Stimulated activated CD4-positive, alpha-beta T cell treated with anti-CD3 and anti-CD28 coated beads, Interleukin-15, amount 100 ng/mL, for 1 hour (primary cell): ENCODE data around the gene HOXB5.

ENCODE experiments used
- DNase-seq, 2 donors: peaks; one replicate each; pipeline ENCODE4 v3.0.0-alpha.2; 2020; ENCODE audit warnings: low read depth in 1 of 2, low spot score in 1 of 2

HOXB5 gene

DNA sequence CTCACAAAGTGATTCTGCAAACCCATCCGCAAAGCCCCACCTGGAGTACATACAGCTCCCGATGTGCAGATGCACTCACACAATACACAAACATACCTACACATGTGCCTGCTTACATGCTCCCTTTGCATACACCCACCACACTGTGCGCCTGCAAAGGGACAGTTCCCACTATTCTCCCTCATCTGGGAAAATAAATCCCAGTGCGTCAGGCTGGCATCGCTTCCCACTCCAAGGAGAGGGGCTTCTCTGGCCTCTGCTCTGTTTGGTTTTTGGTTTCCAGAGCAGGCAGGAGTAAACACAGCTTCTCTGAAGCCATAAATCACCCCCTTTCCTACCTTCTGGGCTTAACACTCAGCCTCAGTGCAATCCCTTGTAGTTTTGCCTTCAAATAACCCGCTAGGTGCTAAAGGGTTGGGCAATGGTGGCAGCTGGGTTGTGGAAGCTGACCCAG is 30.2 kb downstream of the HOXB5 start:
- no peak for DNase-seq

GRCh38 chr17:48562934-48563333 is 30.6 kb downstream of the HOXB5 start:
- no peak for DNase-seq

DNA sequence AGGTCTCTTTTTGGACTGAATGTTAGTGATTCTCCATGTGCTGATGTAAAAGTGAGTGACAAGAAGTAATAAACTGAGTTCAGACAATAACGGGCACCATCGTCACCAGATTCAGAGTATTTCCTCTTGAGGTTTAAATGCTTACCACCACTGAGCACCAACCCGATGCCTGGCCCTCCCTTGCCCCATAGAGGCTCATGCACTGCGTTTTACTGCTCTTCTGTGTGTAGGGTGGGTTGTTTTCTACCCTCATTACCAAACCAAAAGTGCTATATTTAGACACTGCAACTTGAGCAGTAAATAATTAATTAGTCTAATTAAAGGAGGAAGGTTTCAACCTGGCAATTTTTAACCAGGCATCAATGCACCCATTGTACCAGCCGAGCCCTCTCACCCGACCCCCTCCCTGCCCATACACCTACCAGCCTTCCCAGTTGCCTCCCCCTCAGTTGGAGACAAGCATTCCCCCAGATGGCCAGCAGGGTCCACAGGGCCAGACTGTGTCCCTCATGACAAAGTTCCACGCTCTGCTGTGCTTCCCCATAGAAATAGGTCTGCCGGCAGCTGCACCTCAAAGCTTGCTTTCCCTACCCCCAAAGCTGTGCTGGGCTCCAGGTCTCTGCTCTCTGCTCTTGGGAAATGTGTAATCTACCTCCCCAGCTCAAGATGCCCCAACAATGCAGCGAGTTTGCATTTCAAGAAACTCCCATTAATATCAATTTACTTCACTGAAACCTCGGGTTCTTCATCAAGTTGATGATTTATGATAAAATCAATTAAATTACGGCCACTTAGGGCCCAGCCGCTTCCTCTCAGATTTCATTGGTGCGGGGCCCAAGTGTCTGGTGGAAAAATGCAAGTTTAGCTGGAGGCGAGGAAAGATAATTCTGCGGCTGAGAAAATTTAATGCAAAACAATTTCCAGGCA is 31.4 kb downstream of the HOXB5 start:
- DNase-seq = no peak

- DNase-seq = no peak
Observed at GRCh38 chr17:48559840-48560817, 33.5 kb downstream of the HOXB5 start.

DNA sequence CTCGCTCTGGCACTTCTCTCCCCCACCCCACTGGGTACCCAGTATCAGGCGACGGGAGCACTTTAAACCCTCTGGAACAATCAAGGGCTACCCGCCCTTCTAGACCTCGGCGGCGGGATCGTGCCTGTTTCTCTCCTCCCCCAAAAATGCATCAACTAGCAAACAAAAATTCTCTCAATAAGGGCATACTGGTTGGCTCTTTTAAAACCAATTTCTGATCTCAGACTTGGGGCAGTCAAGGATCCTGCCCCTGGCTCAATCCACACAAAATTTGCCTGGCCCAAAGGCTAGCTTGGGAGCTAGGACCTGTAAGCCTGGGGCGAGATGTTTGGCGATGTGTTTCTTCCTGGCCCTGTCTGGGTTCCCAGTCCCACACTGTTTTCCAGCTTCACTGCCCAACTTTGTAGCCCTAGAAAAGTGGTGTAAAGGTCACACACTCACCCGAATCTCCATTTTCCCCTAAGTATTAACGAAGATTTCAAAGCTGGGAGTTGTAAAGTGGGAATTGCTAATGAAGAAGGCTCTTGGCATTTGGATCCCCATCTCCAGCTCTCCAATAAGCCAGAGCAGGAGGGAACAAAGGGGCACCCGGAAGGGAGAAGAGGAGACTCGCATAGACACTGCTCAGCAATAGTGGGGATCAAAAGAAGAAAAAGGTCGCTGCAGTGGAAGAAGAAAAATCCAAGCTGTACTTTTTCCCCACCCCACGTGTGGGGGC is 34.3 kb downstream of the HOXB5 start:
- DNase-seq = no peak

DNA sequence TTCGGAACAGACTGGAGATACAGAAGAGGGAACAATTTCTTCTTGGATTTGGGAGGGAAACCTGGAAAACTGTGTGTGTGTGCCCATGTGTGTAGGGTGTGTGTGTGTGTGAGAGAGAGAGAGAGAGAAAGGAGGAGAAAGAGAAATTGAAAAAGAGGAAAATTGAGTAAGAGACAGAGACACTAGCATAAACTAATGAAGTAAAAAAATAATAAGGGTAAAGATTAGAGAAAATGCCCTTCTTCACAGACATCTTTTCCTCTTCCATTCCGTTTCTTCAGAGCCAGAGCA is 34.8 kb downstream of the HOXB5 start:
- no peak for DNase-seq

DNA sequence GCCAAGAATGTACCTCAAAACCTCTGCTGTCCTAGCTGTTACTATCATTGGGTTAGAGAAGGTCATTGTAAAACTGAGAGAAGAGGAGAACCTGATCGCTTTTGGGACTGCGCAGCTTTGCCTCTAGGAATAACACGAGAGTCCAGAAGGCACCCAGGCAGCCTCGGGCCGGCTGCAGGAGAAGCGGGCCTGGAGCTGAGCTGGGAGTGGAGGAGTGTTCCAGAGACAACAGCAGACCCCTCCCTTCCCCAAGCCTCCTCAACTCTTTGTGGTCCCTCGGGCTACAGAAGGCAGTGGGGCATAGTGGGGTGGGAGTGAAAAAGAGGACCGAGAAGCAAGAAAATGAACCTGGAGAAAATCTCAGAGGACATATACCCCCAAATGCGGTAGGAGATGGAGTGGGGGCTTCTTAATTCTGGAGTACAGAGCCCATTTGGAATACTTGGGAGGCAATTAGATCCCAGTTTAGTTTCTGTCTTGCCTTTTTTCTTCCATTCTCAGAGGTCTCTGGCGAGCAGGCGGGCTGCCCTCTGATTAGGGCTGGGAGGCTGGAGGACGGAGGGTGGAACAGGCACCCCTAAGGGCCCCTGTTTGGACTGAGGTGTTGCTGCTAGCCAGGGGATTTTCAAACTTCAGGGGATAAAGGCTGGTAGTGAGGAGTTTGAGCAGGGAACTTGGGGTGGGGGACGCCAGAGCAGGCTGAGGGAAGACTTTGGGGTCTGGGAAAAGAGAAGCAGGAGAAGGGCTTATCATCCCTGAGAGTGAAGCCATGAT is 35.3 kb downstream of the HOXB5 start:
- DNase-seq = no peak

DNA sequence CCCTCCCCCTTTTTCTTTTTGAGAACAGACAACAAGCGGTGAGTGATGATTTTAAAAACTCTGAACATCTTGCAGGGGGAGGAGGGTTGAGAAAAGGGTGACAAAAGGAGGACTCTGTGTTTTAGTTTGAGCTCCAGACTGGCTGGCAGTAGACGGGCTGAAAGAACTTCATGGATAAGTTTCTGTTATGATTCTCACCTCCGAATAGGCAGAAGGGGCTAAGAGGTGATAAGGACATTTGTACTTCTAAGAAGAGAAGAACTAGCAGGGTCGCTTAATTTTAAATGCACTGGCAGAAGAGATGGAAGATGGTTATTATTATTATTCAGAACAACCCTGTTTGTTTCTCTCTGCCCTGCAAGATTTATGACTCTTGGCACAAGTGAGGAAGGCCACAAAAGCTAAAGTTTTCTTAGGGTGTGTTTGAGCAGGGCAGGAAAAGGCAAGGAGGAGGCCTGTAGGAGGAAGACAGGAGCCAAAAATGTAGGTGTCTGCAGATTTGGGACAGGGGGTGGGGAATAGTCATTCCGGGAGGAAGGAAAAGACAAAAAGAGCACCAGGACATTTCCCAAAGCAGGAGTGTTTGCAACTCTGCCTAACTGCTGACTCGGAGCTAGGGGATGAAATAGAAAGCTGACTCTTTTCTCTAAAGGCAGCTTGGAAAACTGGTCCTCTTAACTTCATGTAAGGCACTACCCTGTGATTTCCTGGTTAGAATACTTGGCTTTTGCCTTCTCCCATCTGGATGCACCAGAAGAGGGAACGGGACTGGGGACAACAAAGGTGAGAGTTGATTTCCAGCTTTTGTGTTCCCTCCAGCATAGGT is 36.8 kb downstream of the HOXB5 start:
- DNase-seq = no peak

GRCh38 chr17:48556229-48556575 is 37.4 kb downstream of the HOXB5 start:
- DNase-seq = no peak

DNA sequence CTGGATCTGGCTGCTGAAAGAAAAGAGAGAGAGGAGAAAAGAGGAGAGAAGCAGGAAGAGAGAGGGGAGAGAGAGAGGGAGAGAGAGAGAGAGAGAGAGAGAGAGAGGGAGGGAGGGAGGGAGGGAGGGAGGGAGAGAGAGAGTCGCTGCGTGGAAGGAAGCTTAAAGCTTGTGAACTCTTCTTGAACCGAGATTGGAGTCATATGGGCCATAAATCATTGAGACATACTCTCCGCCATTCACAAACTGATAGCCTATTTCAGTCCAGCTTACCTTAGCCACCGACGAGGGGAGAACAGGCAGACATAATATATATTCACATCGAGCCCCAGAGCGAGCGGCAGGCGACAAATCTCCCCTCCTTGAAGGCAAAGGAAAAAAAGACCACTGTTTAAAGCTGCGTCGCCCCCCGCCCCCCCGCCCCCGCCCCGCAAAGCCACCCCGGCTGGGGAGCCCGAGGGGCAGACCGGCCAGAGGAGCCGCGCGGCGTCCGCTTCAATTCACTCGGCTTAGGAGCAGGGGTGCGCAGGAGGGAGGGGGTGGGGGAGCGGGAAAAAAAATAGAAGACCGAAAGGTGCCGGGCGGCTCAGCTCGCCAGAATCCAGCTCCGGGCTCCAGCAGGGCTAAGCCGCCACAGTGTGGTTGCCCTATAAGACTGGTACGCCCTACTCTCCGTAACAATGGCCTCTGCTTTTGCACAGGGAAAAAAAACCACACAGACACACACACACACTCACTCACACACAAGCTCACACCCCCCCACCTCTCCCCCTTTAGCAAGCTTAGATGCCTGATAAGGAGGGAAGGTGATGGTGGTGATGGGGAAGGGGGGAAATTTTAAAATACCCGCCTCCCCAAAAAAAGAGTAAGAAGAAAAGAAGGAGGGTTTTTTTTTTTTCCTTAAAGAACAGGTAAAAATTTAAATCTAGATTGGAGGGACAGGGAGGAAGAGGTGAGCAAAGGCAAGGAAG is 38.0 kb downstream of the HOXB5 start:
- DNase-seq = no peak

DNA sequence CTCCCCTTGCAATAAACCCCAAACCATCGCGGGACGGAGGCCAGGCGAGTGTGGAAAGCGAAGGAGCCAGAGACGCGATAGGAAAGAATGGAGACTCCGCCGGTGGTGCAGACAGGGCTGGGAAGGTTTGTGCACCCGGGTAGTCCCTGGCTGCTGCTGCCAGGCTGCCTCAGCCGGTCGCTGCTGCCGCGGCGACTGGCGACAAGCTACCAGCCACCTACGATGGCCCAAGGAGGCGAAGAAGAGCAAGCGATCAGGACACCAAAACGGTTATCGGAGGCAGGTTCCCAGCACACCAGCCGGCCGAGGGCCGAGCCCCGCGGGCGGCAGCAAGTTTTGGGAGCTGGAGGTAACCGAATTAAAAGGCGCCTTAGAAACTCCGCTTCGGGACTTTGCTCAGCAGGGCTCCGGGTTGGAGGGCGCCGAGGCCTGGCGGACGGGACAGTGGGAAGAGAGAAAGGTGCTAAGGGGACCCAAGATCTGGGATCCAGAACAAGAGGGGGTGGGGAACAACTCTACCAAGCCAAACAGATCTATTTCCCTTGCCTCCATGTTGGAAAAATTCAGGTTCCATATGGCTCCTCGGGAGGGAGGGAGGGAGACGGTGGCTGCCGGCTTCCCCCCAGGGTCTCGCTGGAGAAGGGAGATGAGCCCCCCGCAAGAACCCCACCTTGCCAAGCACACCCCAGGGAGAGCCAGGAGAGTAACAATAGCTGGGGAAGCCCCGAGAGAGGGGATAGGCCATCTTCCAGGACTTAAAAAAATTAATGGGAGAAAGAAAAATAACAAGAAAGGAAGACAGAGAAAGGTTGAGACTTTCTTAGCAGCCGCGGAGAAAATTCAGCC is 38.9 kb downstream of the HOXB5 start:
- DNase-seq = no peak

GRCh38 chr17:48553826-48554225 is 39.8 kb downstream of the HOXB5 start:
- DNase-seq = no peak

DNA sequence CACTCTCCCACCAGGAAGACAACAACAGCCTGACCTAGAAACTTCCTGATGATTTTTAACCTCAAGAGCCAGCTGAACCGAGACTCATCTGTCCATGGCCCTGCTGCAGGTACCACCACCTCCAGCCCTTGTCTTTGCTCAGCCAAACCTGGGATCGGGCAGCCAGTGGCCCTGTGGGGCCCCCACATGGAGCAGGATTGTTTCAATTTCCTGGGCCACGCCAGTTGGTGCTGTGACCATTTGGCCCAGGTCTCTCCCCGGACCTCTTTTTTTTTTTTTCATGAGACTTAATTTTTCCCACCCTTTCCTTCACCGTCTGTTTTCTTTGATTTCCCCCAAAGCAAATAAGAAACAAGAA is 40.4 kb downstream of the HOXB5 start:
- DNase-seq = no peak

GRCh38 chr17:48552466-48553189 is 41.0 kb downstream of the HOXB5 start:
- no peak for DNase-seq

DNA sequence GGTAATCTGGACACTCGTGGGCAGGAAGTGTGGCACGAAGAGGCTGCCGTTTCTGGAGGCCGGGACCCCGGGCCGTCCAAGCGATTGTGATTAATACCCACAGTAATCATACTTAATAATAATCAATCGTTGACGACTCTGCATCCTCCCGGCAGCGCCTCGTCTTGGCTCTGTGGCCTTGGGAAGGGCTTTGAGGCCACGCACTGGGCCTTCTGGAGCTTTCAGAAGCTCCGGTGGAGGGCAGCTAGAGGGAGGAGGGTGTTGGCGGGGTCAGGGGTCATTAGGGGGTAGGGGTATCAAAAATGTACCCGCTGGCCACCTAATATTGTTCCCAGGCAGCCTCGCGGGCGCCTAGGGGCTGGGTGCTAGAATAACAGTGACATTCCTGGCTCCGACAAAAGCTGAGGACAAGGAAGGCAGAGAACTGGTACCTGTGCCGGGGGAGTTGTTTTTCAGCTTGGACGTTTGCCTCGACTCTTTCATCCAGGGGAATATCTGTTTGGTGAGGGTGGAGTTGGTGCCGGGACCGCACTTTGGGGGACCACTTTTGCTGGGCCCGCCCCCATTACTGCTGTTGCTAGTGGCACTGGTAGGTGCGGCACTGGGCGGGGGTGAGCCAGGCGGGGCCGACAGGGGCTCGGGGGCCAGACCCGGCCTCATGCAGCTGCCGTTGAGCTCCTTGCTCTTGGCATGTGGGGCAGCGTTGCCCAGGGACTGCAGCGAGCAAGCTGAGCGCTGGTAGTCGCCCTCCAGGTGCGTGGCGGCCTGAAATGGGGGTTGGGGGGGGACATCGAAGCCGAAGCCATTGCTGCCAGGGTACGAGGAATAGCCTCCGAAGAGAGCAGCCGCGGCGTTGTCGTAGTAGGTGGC is 41.7 kb downstream of the HOXB5 start:
- no peak for DNase-seq

- no peak for DNase-seq
Observed at GRCh38 chr17:48551214-48551555, 42.4 kb downstream of the HOXB5 start.
